Stimulated activated CD8-positive, alpha-beta memory T cell treated with anti-CD3 and anti-CD28 coated beads, Interleukin-15, amount 100 ng/mL, for 48 hours (primary cell): ENCODE results near the gene PYCR2.
"Not testable (repeated sequence)": the region's sequence is repeated elsewhere in the genome, so short reads cannot be mapped to it uniquely, and the experiment has no call there.

ENCODE experiments used
- DNase-seq, 2 donors: peaks; one replicate each; pipeline ENCODE4 v3.0.0-alpha.2; 2020; ENCODE audit warnings: low read depth in 2 of 2

PYCR2 gene

GRCh38 chr1:225942574-225942973 is 18.5 kb upstream of the PYCR2 start:
- DNase-seq, result no peak

- DNase-seq, result no peak
Measured at GRCh38 chr1:225941942-225942222, 17.8 kb upstream of the PYCR2 start.

- DNase-seq, result no peak
Measured at GRCh38 chr1:225941187-225941941, 17.3 kb upstream of the PYCR2 start, which contains the start of gene LEFTY2. Gene LEFTY2 (minus strand): TSS chr1:225941220. CDS start chr1:225941140, 80 bp downstream.

- no peak for DNase-seq
Measured at GRCh38 chr1:225940385-225941151, 16.5 kb upstream of the PYCR2 start.

GRCh38 chr1:225939939-225940310 is 15.9 kb upstream of the PYCR2 start:
- not testable (repeated sequence) for DNase-seq

- not testable (repeated sequence) for DNase-seq
Measured at GRCh38 chr1:225939097-225939938, 15.3 kb upstream of the PYCR2 start.

- no peak for DNase-seq
Measured at GRCh38 chr1:225937048-225937968, 13.3 kb upstream of the PYCR2 start.

GRCh38 chr1:225936523-225936922 is 12.5 kb upstream of the PYCR2 start:
- DNase-seq, result no peak

GRCh38 chr1:225936086-225936485 is 12.0 kb upstream of the PYCR2 start:
- DNase-seq, result not testable (repeated sequence)

GRCh38 chr1:225934711-225935110 is 10.7 kb upstream of the PYCR2 start:
- no peak for DNase-seq

GRCh38 chr1:225933072-225933471 is 9.0 kb upstream of the PYCR2 start:
- no peak for DNase-seq

GRCh38 chr1:225931270-225932136 is 7.5 kb upstream of the PYCR2 start:
- DNase-seq, result no peak

- DNase-seq, result no peak
Measured at GRCh38 chr1:225930566-225930965, 6.5 kb upstream of the PYCR2 start.

GRCh38 chr1:225929462-225929861 is 5.4 kb upstream of the PYCR2 start:
- DNase-seq, result not testable (repeated sequence)

- no peak for DNase-seq
Measured at GRCh38 chr1:225928186-225929175, 4.4 kb upstream of the PYCR2 start.

- no peak for DNase-seq
Measured at GRCh38 chr1:225926551-225927113, 2.6 kb upstream of the PYCR2 start.

GRCh38 chr1:225923381-225923691 is 714 bp downstream of the PYCR2 start:
- DNase-seq, result no peak

- no peak for DNase-seq
Measured at GRCh38 chr1:225921734-225922709, 2.0 kb downstream of the PYCR2 start.
